Prostate gland (tissue), 2 donors: ENCODE data around the gene CLEC16A. TPM values are rescaled to one million over a fixed set of nuclear protein-coding genes. Genes with fewer than 3 reads are reported as not detected.
"Not testable (repeated sequence)": the region's sequence is repeated elsewhere in the genome, so short reads cannot be mapped to it uniquely, and the experiment has no call there.

Experiments
- DNase-seq: peaks from one replicate; pipeline ENCODE4 v3.0.0-alpha.2; 2019; ENCODE audit warnings: low spot score
- H3K27ac ChIP-seq, 2 donors: fragments of 200-600 bp; sonication (generic); 2 replicates each; pipeline ENCODE4 v1.5.1; 2017 to 2019
- H3K27me3 ChIP-seq: fragments of 200-600 bp; sonication (generic); replicated peaks from 2 replicates; pipeline ENCODE4 v1.5.1; 2019; ENCODE audit not compliant: insufficient read depth
- H3K36me3 ChIP-seq, 2 donors: fragments of 200-600 bp; sonication (generic); 1 replicate in 1 of 2; 2 replicates in 1 of 2; pipeline versions ENCODE4 v1.5.1 to v1.8.1; 2017 to 2019
- H3K4me1 ChIP-seq: fragments of 200-600 bp; sonication (generic); replicated peaks from 2 replicates; pipeline ENCODE4 v1.5.1; 2019
- H3K4me3 ChIP-seq, 2 donors: fragments of 200-600 bp; sonication (generic); 2 replicates each; pipeline ENCODE4 v1.5.1; 2017 to 2019
- H3K9me3 ChIP-seq: fragments of 200-600 bp; sonication (generic); 2 replicates; pipeline ENCODE4 v1.5.1; 2017
- POLR2A ChIP-seq: fragments of 450-650 bp; IDR thresholded peaks from one replicate; pipeline ENCODE4 v1.6.1; 2016; ENCODE audit warnings: antibody characterized with exemption, mild to moderate bottlenecking
- POLR2AphosphoS5 ChIP-seq: sonication (generic); formaldehyde crosslinking; IDR thresholded peaks from one replicate; pipeline ENCODE4 v1.6.1; 2017; ENCODE audit warnings: antibody characterized with exemption
- WGBS: methylation state at CpG from one replicate; pipeline ENCODE4 v1.1.5; 2018; 5-methylcytosine and 5-hydroxymethylcytosine counted together
- intact Hi-C: fragments of 100-400 bp; cut with DNase I; formaldehyde crosslinking; loops from one replicate; pipeline ENCODE4 v1.14.2; 2022
- total RNA-seq, 2 donors: library from RNA; depleted of rRNA; stranded (reverse); fragments of >200 nt; gene quantifications; one replicate each; pipeline ENCODE4 v1.1.0, GENCODE V29; 2016
- TF ChIP-seq, protein P1 (sequence below), 4 experiments: fragments of 200-600 bp in 2 of 4; fragments of 450-650 bp in 2 of 4; sonication (generic) in 2 of 4; IDR thresholded peaks; 1 replicate in 3 of 4; 2 replicates in 1 of 4; pipeline ENCODE4 v1.5.1; 2016 to 2019; ENCODE audit warnings: antibody characterized with exemption in 4 of 4, mild to moderate bottlenecking in 2 of 4, moderate library complexity in 2 of 4

CLEC16A gene
- total RNA-seq, 2 donors from 2014 or later: 26.1 to 52.2 TPM

DNA sequence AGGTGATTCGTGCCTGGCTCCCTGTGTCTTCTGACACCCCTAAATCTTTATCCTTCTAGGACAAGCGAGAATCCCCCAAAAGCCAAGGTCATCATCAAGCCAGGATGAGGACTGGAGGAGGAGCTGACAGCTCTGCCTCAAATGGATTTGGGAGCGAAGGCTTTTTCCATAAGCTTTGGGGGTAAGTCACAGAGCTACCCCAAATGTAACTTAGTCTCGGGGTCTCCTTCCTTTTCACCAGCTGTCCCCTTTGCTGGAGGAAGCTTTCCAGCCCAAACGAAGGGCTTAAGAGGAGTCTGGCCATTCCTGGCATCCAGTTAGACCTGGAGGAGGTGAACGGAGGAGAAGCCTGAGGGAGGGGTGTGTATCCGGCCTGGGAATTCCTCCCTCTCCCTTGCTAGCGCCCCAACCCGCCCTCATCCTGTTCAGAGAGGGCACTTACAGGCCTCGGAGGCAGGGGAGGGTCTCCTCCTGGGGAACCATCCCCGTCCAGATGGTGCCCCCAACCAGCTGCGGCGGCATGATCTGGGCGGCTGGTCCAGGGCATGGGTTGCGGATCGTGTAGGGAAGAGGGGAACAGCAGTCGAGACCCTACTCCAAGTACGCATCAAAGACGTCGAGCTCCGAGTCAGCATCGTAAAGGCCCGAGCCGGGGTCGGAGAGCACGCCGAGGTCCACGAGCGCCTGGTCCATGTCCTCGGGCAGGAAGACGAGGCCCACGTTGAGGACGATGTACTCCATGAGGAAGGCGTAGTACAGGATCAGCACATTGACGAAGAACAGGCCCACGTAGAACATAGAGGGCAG, 3.0 kb upstream of the CLEC16A start:
- intact Hi-C loops: loop anchor here (10.0 kb wide), 1 partner anchor 973 kb away; the partner anchor contains the start of gene GSPT1
- Histone ChIP-seq H3K27ac (peak overlapping the region; percentile 77 to 81), H3K27me3 (no peaks in the 10 kb centered on the region), H3K36me3 (no peaks in the 10 kb centered on the region), H3K9me3 (no peaks in the 10 kb centered on the region), H3K4me1 (peaks cover 16% of the 10 kb centered on the region), H3K4me3 (peak overlapping the region; percentile 74 to 84)
- 2% methylated on average over 24 of the region's 36 CpGs for WGBS
- no peak for TF ChIP-seq POLR2AphosphoS5
- TF ChIP-seq, protein P1, sequence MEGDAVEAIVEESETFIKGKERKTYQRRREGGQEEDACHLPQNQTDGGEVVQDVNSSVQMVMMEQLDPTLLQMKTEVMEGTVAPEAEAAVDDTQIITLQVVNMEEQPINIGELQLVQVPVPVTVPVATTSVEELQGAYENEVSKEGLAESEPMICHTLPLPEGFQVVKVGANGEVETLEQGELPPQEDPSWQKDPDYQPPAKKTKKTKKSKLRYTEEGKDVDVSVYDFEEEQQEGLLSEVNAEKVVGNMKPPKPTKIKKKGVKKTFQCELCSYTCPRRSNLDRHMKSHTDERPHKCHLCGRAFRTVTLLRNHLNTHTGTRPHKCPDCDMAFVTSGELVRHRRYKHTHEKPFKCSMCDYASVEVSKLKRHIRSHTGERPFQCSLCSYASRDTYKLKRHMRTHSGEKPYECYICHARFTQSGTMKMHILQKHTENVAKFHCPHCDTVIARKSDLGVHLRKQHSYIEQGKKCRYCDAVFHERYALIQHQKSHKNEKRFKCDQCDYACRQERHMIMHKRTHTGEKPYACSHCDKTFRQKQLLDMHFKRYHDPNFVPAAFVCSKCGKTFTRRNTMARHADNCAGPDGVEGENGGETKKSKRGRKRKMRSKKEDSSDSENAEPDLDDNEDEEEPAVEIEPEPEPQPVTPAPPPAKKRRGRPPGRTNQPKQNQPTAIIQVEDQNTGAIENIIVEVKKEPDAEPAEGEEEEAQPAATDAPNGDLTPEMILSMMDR (IDR thresholded peaks at IDR 0.05): no peak
- TF ChIP-seq POLR2A: no peak
- DNase-seq: no peak

DNA sequence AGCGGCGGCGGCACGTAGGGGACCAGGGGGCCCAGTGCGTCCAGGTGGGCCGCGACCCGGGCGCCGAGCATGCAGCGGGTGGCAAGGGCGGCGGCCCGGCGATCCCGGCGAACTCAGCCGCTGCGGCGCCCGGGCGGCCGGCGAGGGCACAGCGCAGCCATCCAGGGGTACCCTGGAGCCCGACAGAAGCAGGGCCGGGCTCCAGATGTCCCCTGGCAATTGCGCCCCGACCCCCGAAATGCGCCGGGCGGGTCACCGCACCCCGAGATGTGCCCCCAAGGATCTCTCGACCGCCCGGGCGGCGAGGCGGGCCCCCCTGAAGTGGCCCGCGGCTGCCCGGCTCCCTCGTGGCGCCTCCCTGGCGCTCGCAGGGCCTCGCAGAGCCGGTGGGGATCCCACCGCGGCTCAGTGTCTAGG, 2.4 kb upstream of the CLEC16A start:
- H3K27me3 ChIP-seq, H3K9me3 ChIP-seq, H3K36me3 ChIP-seq, DNase-seq: not testable (repeated sequence)
- intact Hi-C loops: loop anchor here (10.0 kb wide), 1 partner anchor 973 kb away; the partner anchor contains the start of gene GSPT1
- peaks cover 16% of the 10 kb centered on the region for H3K4me1 ChIP-seq
- no CpG with 5 or more reads among the region's 52 CpGs for WGBS
- peak overlapping the region; percentile 77 to 81 for H3K27ac ChIP-seq
- peak overlapping the region; percentile 74 to 84 for H3K4me3 ChIP-seq

DNA sequence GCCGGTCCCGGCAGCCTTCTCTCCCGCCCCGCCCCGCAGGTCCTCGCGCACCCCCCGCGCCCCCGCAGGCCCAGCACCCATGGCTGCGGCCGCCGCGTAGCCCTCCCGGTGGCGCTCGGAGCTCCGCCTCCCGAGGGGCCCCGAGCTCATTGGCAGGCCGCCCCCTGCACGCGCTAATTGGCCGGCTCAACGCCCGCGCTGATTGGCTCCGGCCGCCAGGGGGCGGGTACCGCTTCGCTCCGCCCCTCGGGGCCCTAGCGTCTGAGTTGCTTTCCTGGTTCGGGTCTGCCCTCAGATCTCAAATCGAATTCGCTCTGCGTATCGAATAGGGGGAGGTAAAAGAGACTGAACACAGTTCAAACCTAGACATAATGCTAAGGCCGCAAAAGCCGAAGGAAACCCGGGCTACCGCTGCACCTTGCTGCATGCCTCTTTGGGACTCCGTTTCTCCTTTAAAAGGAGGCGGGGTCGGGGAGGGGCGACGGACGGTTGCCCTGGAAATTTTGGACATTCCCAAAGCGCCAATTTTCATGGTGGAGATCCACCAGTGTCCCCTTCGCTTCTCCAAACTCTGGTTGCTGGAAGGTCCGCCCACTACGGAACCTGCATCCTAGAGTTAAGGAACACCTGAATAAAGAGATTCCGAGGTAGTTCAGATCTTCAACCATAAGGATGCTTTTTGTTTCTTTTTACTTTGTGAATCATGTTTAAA, 1.9 kb upstream of the CLEC16A start, which contains the start of gene DEXI:
Gene DEXI, minus strand, starts transcription at position 117 of the 712 bp plus-strand sequence. CDS start 463 bp downstream, outside the sequence.
- Histone ChIP-seq H3K9me3 (no peaks in the 10 kb centered on the region), H3K27ac (peak within 1 kb of the TSS; percentile 77 to 81), H3K4me3 (peak within 1 kb of the TSS; percentile 74 to 84), H3K36me3 (no peaks in the 10 kb centered on the region), H3K4me1 (peaks cover 15% of the 10 kb centered on the region), H3K27me3 (no peaks in the 10 kb centered on the region)
- DNase-seq: peak; percentile 92
- intact Hi-C loops: loop anchor here (10.0 kb wide), 1 partner anchor 972 kb away; the partner anchor contains the start of gene GSPT1
- 9% methylated on average over 30 of the region's 55 CpGs for WGBS
- TF ChIP-seq POLR2A (peak; percentile 82), POLR2AphosphoS5 (peak; percentile 92)
- TF ChIP-seq, protein P1 (IDR thresholded peaks at IDR 0.05): peak; percentile 65 to 88 (median 78)

DNA sequence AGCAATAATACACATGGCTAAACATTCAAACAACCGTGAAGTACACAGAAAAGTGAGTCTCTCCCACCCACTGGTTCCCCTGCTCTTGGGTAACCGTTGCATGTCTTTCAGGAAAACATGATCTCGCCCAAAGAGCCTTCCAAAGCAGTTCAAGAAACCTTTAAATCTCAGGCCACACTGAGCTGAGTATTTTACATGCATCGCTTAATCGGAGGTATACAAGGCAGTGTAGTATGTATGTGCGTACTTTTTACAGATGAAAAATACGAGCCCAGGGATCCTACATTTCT, 1.4 kb upstream of the CLEC16A start:
- DNase-seq: no peak
- 78% methylated on average over 7 of the region's 7 CpGs for WGBS

More for the DNA sequence above, 1.4 kb upstream of the CLEC16A start:
- intact Hi-C loops: loop anchor here (10.0 kb wide), 1 partner anchor 972 kb away; the partner anchor contains the start of gene GSPT1
- H3K4me1 ChIP-seq: peaks cover 11% of the 10 kb centered on the region
- peak overlapping the region in 1 of 2 donors; percentile 84 for H3K4me3 ChIP-seq
- H3K36me3 ChIP-seq: no peaks in the 10 kb centered on the region
- no peaks in the 10 kb centered on the region for H3K27me3 ChIP-seq
- TF ChIP-seq, protein P1 (IDR thresholded peaks at IDR 0.05): no peak
- TF ChIP-seq POLR2AphosphoS5 (no peak), POLR2A (no peak)
- peak overlapping the region; percentile 77 to 81 for H3K27ac ChIP-seq
- no peaks in the 10 kb centered on the region for H3K9me3 ChIP-seq
